NOMO-1 treated with dmso at 0.1 percent for 144 hours (cell line): ENCODE results near the gene FMN2.

Experiments used
- DNase-seq: peaks from one replicate; lab custom pipeline; 2025; ENCODE audit not compliant: unreplicated experiment; lab: John Stamatoyannopoulos, UW

Gene FMN2

DNA sequence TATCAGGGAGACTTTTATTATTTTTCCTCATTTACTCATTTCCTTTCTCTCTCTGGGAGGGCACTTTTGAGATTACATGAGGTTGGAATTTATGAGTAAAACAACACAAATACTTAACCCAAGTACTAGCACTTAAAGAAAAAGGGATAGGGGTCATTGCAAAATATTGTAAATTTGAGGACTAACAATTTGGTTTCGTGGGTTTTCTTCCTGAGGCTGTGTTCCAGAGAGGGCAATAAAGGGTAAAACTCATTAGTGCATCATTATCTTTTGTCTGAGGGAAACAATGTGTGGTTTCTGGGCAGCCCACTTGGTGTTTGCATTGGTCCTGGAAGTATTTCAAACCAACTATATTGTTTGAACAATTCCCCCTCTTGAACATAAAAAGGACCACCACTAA, 423.8 kb downstream of the FMN2 start:
- no peak for DNase-seq

DNA sequence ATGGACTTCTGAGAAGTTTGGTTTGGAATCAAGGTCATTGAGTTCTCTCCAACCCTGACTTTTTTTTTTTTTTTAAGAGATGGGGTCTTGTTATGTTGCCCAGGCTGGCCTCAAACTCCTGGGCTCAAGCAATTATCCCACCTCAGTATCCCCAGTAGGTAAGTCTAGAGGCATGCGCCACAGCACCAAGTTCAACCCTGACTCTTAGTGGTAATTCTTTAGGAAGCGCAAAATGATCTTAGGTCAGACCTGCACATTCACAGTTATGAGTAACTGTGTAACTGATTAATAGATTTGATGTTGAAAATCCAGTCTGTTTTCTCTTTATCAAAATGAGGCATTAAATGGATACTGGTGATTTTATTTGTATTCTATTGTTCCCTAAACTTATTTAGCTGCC, 424.4 kb downstream of the FMN2 start:
- DNase-seq, result no peak

DNA sequence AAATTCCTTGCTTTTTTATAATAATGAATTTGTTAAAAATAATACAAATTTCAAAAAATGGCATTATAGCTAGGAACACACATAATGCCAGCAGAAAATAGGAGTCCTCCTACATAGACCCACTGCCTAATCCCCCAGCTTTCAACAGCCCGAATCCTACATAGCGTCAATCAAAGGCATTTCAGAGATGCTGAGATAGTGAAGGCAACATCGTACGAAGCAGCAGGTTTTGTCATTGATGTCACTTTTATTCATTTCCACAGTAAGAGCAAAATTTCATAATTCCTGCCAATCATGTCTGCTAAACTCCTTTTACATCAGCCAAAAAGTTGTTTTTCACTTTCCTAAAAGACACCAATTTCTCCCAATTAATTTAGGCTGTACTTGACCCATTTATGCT, 426.2 kb downstream of the FMN2 start:
- DNase-seq, result no peak

DNA sequence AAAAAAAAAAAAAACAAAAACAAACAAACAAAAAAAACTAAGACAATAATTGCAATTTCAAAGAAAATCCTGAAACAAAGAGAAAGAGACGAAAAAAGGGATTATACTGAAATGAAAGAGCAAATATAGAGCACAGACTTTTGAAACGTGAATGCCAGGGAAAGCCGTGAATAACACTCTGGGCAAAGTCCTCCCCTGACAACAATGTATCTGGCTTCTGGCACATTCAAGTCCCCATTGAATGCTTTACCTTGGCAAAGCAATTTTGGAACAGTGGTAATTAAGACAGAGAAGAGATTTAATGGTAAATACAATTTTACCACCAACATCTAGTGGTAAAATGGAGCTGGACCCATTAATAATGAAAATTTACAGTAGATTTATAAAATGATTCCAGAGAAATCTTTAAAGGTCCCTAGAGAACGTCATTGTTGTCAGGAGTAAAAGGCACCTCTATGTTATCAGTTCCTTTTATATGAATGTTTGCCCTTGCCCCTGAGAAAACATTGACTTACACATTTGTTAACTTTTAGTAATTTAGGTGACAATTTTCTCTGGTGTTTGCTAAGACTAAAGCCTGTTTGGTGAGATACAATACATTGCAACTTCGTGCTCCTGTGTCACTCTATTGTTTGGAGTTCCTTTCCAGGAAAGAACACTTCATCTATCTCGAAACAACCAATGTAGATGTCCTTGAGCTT, 430.6 kb downstream of the FMN2 start:
- no peak for DNase-seq

DNA sequence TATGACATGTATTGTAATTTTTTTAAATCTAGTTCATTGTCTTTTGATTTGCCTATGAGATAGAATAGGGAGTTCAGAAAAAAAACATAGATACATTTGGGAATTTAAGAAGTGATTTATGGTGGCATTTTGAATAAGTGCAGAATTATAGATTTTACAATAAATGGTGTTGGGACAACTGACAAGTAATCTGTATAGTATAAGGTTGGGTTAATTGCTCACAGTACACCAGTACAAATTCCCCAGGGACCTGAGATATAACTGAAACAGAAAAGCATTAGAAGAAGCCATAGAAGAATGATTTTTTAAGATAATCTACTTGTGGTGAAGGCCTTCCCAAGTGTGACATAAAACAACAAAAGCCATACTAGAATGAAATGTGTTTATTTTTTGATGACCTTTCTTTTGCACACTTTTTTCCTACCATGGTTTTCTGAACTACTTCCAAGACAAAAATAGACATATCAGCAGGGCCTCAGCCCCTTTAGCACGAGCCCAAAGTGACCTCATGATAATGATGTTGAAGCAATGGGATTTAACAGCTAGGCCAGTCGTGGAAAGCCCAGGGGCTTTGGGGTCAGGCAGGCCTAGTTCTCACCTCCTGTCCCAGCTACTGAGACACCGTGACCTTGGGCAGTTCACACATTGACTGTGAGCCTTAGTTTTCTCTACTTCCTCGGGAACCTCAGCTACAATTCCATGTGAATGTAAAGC, 432.8 kb downstream of the FMN2 start:
- DNase-seq, result no peak
